Right lung (tissue), 5 donors: Measurements from ENCODE around the gene LPIN1. TPM values are rescaled to one million over a fixed set of nuclear protein-coding genes. Genes with fewer than 3 reads are reported as not detected.

ENCODE experiments used
- DNase-seq, 2 donors: peaks; one replicate each; pipeline ENCODE4 v3.0.0-alpha.2; 2013
- polyA plus RNA-seq, 5 donors: library from polyadenylated mRNA; unstranded; fragments of 120-200 nt; gene quantifications; one replicate each; pipeline versions ENCODE4 v1.2.1 to v1.2.3, GENCODE V29; 2013; ENCODE audit warnings: inconsistent platforms in 1 of 5, low replicate concordance in 1 of 5; ENCODE audit not compliant: insufficient read length in 5 of 5, insufficient read depth in 1 of 5

The LPIN1 gene
- polyA plus RNA-seq, 5 donors, result 16.5 to 23.0 (median 20.4) TPM

DNA sequence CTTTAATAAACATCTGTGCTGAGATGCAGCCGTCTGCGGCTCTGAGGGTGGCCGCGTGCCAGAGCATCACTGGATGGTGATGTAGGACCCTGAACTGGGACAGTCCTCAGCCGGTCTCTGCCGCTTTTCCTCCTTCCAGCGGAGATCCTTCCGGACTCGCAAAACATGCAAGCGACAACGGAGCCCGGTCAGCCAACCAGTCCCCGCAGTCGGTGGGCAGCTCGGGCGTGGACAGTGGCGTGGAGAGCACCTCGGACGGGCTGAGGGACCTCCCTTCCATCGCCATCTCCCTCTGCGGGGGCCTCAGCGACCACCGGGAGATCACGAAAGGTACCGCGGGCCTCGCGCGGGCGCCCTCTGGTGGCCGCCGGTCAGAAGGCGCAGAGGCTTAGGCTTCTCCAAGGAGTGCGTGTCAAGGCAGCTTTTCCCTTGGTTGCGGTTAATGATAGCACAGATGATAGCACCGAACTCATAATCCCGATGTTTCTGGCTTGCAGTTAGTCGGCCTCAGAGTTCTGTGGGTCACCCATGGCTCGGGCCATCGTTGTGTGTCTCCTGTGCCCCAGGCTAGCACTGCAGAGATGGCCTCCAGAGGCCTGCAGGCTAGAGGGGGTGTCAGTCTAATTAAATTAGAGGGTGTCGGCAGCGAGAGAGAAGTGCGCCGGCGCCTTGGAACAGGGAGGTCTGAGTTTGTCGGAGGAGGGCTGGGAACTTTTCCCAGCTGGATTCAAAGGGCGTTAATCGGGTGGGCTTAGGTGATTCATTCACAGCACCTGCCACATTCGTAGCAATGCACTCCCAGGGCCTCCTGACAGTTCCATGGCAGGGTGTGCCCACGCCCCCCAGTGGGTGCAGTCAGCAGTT is 38.5 kb downstream of the LPIN1 start:
- peak; percentile 71 to 73 for DNase-seq

DNA sequence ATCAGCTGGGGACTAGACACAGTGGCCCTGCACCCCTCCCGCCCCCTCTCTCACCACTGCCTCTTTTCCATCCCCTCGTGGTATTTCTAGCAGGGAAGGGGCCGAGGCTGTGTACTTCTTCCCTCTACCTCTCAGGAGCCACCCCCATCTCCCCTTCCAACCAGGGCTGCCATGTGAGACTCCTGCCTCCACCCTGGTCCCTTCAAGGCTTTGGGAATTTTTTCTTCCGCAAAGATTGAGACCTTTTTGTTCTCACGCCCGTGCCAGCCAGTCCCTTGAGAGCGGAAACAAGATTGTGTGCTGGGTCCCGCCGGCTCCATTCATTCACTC is 39.1 kb downstream of the LPIN1 start:
- DNase-seq, result no peak

DNA sequence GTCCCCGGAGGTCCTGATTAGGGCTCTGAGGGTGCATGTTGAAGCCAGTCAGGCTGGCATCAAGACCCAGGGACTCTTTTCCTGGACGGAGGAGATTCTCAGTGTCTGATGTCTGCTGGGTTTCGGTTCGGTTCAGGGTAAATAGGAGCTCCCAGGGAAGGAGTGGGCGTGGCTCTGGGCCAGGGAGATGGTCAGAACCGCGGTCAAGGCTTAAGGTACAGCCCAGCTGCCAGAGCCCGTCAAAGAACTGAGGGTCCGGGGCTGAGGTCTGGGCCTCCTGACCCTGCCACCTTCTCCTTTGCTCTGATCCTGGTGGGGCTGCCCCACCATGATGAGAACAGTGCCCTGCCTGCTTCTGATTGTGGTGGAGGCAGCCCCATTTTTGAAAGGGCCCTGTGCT is 39.8 kb downstream of the LPIN1 start:
- no peak for DNase-seq

DNA sequence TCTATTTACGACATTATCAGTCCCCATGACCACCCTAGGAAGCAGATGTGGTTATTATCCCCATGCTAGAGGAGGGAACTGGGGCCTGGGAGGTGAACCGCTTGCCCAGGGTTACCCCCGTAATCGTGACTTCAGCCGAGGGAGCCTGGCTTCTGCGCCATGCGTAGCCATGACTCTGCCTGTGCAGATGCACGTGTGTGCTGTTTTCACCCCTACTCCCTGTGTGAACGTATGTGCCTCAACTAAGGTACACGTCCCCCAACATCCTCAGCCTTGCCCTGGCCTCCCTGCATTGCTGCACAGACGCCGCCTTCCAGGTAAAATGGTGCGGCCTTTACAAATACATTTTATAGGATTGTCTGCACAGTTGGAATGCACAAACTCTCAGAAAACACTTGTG is 40.2 kb downstream of the LPIN1 start:
- DNase-seq, result no peak

DNA sequence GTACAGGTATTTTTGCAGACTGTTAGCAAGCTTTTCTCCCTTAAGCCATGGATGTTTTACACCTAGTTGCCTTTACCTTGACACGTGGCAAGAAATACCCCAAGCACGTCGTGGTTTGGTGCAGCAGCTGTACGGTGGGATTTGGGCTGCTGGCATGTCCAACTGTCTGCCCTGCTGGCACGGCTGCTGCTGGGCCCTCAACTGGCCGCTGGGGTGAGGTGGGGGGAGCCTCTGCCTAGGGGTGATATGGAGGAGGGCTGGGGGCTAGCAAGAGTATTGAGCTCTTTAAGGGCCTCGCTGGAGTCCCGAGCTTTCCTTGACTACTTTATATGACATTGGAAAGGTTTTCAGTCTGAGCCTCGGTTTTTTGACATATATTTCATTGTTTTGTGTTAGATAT is 41.6 kb downstream of the LPIN1 start:
- no peak for DNase-seq

DNA sequence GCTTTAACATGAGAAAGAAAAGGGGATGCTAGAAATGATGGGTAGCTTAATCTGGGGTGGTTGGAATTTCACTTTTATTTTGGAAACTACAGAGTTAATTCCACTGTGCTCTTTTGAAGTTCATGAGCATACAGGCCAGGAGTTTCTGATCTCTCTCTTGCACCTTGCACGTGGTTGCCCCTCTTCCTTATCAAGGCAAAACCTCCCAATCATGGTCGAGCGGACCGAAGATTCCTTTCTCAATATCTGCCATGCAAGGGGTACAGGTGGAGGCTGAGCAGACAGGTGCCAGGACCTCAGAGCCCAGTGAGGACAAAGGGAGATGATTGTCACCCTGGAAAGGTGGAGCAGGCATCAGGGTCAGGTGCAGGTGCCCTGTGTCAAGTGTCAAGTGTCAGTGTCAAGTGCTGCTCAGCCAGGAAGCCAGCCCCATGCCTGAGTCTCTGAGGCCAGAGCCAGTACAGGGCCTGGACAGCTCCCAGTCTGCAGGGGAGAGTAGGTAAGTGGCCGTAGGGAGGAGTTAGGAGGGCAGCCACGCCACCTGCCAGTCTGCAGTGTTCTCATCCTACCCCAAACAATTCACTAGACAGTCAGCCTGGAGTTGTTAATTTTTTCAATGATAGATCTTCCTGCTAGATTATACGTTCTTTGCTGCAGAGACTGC is 42.2 kb downstream of the LPIN1 start:
- DNase-seq, result no peak

DNA sequence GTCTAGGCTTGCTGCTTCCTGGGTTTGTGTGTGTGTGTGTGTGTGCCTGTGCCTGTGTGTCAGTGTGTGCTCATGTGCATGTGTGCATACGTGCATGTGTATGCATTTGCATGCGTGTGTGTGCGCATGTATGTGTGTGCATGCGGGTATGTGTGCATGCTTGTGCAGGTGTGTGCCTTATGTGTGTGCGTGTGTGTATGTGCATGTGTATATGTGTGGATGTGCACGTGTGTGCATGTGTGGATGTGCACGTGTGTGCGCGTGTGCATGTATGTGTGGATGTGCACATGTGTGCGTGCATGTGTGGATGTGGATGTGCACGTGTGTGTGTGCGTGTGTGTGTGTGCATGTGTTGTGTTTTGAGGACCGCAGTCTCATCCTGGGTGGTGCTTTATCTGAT is 42.8 kb downstream of the LPIN1 start:
- no peak for DNase-seq

DNA sequence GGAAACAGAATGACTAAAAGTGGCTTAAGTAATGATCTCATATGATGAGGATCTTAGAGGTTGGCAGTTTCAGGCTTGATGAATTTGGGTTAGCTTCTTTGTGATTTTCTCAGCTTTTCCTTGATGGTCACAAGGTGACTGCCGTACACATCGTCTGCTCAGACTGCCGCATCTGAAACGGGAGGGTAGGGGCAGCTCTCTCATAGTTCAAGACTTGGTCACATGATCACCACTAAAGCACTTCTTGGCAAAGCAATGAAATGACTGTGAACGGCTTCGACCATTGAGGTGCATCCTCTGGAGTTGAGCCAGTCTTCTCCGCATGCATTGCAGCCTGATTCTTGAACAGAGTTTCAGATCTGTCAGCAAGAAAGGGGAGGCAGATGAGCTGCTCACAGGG is 43.8 kb downstream of the LPIN1 start:
- no peak for DNase-seq

DNA sequence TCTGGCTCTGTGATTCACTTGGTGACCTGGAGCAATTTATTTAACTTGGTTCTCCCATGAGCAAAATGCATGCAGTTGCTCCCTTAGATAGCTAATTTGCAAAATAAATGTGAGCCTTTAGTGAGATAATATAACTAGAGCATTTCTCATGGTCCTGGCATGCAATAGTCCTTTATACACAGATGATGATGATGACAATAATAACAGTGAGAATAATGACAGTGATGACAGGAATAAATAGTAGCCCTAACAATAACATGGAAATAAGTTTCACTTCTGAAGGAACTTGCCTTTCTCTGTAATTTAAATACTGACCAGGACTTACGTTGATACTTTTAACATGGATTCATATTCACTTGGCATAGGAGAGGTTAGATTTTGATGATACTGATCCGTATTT is 49.2 kb downstream of the LPIN1 start:
- no peak for DNase-seq

DNA sequence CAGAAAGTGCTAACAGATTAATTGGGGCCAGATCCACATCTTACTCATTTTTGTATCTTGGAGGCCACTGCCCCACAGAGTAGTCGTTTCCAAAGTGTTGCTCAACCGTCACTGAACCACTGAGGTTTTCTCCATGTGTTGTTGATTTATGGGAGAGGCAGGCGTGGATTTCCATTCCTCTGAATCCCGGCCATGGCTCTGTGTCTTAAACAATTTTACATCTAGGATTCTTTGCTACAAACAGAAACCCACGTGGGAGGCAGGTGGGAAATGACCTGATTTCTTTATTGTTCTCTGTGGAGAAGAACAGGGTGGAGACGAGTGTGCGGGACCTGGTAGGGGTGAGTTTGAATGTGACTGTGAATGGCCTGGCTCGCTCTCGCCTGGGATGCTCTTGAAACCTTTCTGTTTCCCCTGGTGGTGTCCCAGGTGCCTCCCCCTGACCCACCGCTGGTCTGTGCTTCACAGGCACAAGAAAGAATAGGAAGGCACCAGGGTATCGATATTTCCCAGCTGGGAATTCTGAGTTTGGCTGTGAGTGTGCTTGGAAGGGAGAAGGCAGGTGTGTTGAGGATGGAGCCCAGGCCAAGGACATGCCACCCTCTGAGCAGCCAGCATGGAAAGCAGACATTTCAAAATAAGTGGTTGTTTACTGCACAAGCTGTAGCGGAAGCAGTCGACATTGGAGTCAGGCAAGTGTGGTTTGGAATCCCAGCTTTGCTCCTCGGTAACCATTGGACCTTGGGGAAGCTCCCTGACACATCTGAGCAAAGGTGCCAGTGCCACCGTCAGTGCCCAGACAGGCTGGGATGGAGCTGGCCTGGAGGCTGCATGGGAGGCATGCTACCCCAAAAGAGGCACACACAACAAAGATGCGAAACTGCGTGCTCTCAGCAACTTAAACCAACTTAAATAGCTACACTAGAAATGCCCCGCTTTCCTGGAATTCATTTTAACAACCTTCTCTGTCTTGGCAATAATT is 50.0 kb downstream of the LPIN1 start:
- no peak for DNase-seq

DNA sequence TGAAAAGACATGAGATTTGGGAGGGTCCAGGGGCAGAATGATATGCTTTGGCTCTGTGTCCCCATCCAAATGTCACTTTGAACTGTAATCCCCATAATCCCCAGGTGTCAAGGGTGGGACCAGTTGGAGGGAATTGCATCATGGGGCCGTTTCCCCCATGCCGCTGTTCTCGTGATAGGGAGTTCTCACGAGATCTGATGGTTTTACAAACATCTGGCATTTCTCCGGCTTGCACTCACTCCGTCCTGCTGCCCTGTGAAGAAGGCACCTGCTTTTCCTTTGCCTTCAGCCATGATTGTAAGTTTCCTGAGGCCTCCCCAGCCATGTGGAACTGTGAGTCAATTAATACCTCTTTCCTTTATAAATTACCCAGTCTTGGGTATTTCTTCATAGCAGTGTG is 51.4 kb downstream of the LPIN1 start:
- DNase-seq, result no peak

DNA sequence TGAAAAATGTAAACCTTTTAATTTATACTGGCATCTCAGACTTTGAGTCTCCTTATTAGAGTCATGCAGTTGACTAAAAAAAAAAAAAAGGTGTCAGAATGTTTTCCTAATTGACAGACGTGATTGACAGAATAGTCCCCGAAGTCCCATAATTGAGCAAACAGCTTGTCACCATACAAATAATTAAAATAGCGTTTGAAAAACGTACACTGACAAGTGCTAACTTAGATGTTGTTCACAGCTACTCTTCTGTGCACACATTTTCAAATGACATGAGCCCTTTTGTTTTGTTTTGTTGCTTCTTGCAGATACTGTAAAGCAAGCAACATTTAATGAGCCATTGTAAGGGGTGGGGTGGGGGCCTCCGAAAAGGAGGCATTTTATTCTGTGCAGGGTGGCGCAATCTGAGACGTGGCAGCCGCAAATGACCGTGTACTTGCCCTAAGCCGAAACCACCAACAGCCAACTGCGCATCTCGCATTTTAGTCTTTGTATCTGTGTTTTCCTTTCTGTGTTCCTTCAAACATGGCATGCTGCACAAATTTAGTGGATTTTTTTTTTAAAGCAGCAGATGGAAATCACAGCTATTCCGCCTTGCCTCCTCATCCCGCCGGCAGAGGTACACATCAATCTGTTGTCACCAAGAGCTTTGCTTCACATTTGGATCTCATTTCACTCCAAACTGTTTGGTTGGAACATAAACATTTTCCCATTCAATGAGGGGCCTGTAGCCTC is 52.4 kb downstream of the LPIN1 start:
- peak; percentile 28 to 30 for DNase-seq

DNA sequence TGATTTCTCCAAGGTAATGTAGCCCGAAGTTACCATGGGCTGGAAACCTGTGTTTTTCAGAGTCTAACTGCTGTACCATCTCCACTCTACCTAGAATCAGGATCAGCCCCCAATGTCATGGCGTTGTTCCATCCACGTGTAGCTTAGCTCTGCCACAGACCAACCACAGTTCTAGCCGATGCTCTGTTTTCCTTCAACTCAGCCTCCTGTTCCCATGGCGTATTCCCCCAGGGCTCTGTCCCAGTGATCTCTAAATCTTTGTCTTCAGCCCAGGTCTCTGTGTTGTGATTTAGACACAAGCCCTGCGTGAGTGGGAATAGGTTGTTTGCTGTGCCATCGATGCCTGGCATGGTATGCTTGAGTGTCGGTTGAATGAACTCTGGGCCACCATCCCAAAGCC is 53.4 kb downstream of the LPIN1 start:
- DNase-seq, result no peak

DNA sequence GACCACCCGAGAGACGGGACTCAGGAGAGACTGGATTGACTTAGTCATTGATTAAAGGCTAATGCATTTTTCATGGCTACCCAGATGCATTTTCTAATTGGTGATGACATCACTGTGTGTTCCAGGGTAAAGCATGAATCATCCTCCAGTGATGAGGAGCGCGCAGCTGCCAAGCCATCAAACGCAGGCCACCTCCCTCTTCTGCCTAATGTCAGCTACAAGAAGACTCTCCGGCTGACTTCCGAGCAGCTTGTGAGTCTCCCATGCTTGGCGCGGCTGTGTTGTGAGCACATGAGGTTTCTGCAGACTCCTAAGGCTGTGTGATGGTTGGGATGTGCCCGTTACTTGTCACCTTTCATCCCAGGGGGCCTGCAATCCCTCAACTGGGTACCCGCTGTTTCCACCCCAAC is 56.4 kb downstream of the LPIN1 start:
- no peak for DNase-seq

DNA sequence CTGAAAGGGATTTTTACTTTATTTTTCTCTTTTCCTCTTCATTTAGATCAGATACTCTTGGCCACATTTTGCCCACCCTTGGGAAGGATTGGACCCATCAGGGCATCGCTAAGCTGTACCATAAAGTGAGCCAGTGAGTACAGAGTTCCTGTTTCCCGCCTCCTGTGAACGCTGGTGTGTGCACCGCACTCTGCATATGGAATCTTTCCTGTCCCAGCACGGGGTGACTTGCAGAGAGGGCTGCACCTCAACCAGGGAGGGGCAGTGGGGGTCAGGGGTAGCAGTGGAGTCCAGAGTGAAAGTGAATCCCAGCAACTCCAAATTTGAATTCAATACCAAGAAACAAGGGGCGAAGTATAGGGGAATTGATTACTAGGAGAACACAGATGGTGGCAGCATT is 58.6 kb downstream of the LPIN1 start:
- no peak for DNase-seq

DNA sequence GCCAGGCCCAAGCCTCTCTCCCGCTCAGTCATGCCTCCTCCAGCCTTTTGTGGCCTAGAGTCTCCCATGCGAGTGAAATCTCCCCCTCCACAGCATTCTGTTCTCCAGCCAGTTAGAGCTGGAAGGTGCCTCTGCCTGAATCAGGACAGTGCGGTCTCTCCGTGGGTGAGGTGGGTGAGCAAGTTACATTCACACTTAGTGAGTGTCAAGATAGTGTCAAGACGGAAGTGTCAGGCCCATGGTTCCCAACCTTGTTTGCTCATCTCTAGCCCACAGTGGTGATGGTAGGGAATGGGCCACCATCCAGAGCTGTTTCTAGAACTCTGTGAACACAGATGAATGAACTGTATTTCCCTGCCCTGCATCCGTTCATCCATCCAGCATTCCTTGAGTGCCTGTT is 59.5 kb downstream of the LPIN1 start:
- no peak for DNase-seq

DNA sequence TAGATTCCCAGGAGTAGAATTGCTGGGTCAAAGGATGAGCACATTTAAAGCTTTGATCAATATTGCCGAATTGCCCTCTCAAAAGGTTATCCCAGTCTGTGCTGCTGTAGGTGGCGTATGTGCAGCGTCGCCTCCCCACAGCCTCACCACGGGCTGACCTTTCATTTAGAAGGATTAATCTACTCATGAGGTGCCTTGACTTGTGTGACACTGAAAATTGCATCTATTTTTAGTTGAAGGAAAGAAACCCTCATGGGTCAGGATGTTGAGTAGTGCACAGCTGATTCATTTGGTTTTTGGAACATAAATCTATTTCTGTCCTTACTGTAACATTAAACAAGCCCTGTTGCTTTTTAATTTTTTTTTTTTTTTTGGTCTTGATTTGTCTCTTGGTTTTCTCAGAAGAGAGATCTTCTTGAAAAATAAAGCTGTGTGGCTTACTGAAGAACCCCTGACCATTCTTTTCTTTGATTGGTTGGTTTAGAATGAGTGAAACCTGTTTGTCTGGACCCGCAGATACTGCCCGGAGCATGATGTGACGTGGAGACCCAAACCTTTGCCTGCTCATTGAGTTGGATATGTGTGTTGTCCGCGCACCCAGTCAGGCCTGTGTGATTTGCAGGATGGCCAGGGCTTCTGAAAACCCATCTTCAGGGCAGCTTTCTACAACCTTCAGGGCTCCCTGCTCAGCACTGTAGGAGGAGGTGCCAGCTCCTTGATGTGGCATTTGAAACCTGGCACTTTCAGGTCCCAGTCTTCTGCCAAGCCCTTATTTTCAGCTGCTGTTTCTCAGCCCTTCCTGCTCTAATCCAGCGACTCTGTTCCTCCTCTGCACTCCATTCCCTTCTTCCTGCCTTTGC is 61.0 kb downstream of the LPIN1 start:
- no peak for DNase-seq

DNA sequence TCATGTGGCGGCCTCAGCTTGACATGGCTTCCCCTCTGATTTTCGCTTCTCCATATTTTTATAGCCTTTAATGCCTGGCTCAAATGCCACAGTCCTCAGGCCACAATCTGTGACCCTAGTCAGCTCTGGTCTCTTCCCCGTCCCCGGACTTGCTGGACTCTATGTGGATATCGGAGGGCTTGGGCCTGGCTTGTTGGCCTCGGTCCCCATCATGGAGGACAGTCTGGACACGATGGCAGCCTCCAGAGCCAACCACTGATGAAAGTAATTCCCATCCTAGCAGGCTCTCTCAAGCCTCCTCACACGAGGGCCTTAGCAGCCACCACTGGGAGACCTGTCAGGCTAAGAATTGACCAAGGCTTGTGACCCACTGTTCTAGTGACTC is 61.6 kb downstream of the LPIN1 start:
- DNase-seq, result no peak

DNA sequence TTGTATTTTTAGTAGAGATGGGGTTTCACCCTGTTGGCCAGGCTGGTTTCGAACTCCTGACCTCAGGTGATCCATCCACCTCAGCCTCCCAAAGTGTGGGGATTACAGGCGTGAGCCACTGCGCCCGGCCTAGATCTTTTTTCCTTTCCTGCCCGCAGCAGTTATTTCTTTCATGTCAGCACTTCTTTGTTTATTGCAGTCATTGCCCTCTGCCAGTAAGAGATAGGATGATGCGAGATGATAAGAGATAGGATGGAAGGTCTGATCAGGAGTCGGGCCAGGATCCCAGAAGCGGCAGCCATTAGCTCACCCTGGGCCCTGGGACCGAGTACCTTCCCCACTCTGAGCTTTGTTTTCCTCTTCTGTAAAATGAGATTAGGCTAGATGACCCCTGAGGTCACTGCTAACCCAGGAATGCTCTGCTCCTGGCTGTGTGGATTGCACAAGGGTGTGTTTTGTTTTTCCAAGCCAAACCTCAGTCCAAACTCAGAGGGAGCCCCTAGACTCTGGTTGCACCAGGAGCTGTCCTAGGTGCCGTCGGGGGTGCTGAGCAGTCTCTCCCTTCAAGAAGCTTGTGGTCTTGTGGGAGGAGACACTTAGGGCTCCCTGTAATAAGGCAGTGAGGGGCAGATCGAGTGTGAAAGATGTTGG is 63.3 kb downstream of the LPIN1 start:
- DNase-seq, result no peak
